ENCODE results near the gene CCSER1. TPM values are rescaled to one million over a fixed set of nuclear protein-coding genes. Genes with fewer than 3 reads are reported as not detected.

Gene CCSER1
- total and polyA plus RNA-seq, 2 experiments from 2014 or later = 5.2 to 23.4 TPM

DNA sequence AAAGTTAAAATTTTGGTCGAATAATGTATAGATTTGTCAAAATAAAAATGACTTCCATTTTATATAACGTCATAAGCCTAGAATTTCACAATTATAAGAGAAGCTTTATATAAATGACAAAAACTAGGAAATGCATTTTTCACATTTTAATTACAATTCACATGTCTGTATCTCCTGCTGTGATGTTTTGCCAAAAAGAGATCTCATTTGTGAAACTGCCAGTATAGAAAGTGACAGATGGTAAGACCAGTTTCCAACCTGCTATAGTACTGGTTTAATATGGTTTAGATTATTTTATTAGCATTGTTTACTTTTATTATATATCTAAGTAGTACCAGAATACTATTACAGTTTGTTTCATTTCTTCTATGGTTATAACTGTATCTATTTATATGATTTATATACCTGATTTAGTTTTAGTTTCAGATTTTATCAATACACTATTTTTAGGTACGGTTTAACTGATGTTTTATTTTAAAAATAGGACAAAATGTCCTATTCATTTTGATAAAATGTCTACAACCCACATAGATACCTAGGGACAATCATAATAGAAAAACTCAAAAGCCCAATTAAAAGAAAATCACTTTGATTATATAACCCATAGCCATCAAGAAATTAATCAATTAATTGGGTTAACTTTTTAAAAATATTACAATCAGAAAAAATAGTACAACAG, 5.4 kb upstream of the CCSER1 start:
- 74% methylated on average over 3 of the region's 3 CpGs for WGBS (ENCODE audit: low lambda C conversion rate, missing lambda C conversion rate)
- no peak for DNase-seq (ENCODE audit: low spot score)
- Histone ChIP-seq H3K4me3 (no peak overlapping the region), H3K4me2 (no peak overlapping the region), H4K20me1 (ENCODE audit: insufficient read depth, poor library complexity, severe bottlenecking) (no peaks in the 10 kb centered on the region), H3K36me3 (replicated peaks; ENCODE audit: insufficient read depth, low read depth) (no peaks in the 10 kb centered on the region), H3K27ac (no peak overlapping the region), H3K27me3 (no peaks in the 10 kb centered on the region), H3K9me2 (replicated peaks; ENCODE audit: insufficient read depth) (no peaks in the 10 kb centered on the region), H3K9me3 (ENCODE audit: low read depth) (no peaks in the 10 kb centered on the region), H3K4me1 (ENCODE audit: insufficient read depth) (no peaks in the 10 kb centered on the region), H3K79me2 (no peaks in the 10 kb centered on the region), H2AFZ (no peak overlapping the region)
- TF ChIP-seq EZH2phosphoT487 (IDR thresholded peaks at IDR 0.05; ENCODE audit: low read depth, severe bottlenecking, unreplicated experiment) = no peak
- TF ChIP-seq, protein P1, sequence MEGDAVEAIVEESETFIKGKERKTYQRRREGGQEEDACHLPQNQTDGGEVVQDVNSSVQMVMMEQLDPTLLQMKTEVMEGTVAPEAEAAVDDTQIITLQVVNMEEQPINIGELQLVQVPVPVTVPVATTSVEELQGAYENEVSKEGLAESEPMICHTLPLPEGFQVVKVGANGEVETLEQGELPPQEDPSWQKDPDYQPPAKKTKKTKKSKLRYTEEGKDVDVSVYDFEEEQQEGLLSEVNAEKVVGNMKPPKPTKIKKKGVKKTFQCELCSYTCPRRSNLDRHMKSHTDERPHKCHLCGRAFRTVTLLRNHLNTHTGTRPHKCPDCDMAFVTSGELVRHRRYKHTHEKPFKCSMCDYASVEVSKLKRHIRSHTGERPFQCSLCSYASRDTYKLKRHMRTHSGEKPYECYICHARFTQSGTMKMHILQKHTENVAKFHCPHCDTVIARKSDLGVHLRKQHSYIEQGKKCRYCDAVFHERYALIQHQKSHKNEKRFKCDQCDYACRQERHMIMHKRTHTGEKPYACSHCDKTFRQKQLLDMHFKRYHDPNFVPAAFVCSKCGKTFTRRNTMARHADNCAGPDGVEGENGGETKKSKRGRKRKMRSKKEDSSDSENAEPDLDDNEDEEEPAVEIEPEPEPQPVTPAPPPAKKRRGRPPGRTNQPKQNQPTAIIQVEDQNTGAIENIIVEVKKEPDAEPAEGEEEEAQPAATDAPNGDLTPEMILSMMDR (IDR thresholded peaks at IDR 0.05; ENCODE audit: poor library complexity) = no peak
- TF ChIP-seq EZH2 (IDR thresholded peaks at IDR 0.05; ENCODE audit: borderline replicate concordance) = no peak

DNA sequence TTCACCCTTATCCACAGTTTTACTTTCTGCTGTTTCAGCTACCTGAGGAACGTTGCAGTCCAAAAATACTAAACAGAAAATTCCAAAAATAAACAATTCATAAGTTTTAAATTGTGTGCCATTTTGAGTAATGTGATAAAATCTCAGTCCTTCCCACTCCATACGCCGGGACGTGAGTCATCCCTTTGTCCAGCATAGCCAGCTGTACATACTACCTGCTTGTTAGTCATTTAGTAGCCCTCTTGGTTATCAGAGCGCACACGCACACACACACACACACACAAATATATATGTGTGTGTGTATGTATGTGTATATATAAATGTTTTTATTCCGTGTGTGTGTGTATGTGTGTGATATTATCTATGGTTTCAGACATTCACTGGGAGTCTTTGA, 4.8 kb upstream of the CCSER1 start:
- no peak overlapping the region for H2AFZ ChIP-seq
- no peaks in the 10 kb centered on the region for H3K79me2 ChIP-seq
- no peaks in the 10 kb centered on the region for H3K9me3 ChIP-seq (ENCODE audit: low read depth)
- H3K27ac ChIP-seq = no peak overlapping the region
- DNase-seq (ENCODE audit: low spot score) = no peak
- H3K27me3 ChIP-seq = no peaks in the 10 kb centered on the region
- no peak overlapping the region for H3K4me3 ChIP-seq
- no peaks in the 10 kb centered on the region for H3K4me1 ChIP-seq (ENCODE audit: insufficient read depth)
- H4K20me1 ChIP-seq (ENCODE audit: insufficient read depth, poor library complexity, severe bottlenecking) = no peaks in the 10 kb centered on the region
- H3K9me2 ChIP-seq (replicated peaks; ENCODE audit: insufficient read depth) = no peaks in the 10 kb centered on the region
- 79% methylated on average over 7 of the region's 7 CpGs for WGBS (ENCODE audit: low lambda C conversion rate, missing lambda C conversion rate)
- no peak overlapping the region for H3K4me2 ChIP-seq
- H3K36me3 ChIP-seq (replicated peaks; ENCODE audit: insufficient read depth, low read depth) = no peaks in the 10 kb centered on the region
- TF ChIP-seq EZH2phosphoT487 (IDR thresholded peaks at IDR 0.05; ENCODE audit: low read depth, severe bottlenecking, unreplicated experiment) = no peak
- TF ChIP-seq EZH2 (IDR thresholded peaks at IDR 0.05; ENCODE audit: borderline replicate concordance) = no peak
- TF ChIP-seq, protein P1 (IDR thresholded peaks at IDR 0.05; ENCODE audit: poor library complexity) = no peak

DNA sequence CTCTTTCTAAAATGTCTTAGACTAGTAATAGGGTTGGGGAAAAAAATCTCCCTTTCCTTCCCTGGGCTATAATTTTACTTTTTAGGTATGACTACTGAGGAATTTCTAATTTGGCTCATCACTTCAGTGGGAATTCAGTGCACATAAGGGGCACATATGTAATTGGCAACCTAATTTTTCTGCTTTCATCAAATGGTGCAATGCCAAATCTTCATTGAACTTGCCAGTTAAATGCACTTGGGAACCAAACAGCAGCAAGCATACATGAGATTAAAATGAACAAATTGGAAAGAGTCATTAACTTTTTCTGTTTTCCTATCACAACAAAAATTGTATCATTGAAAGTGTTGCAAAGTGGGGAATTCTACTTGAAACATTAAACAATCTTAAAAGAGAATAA, 2.9 kb upstream of the CCSER1 start:
- no peak for DNase-seq (ENCODE audit: low spot score)
- Histone ChIP-seq H3K4me1 (ENCODE audit: insufficient read depth) (no peaks in the 10 kb centered on the region), H2AFZ (no peak overlapping the region), H3K9me3 (ENCODE audit: low read depth) (no peaks in the 10 kb centered on the region), H3K27me3 (no peaks in the 10 kb centered on the region), H3K79me2 (no peaks in the 10 kb centered on the region), H3K4me2 (no peak overlapping the region), H3K27ac (no peak overlapping the region), H3K9me2 (replicated peaks; ENCODE audit: insufficient read depth) (no peaks in the 10 kb centered on the region), H3K4me3 (no peak overlapping the region), H4K20me1 (ENCODE audit: insufficient read depth, poor library complexity, severe bottlenecking) (no peaks in the 10 kb centered on the region), H3K36me3 (replicated peaks; ENCODE audit: insufficient read depth, low read depth) (no peaks in the 10 kb centered on the region)
- TF ChIP-seq, protein P1 (IDR thresholded peaks at IDR 0.05; ENCODE audit: poor library complexity) = no peak
- TF ChIP-seq EZH2 (IDR thresholded peaks at IDR 0.05; ENCODE audit: borderline replicate concordance) (no peak), EZH2phosphoT487 (IDR thresholded peaks at IDR 0.05; ENCODE audit: low read depth, severe bottlenecking, unreplicated experiment) (no peak)

All from hepatocyte (in vitro differentiated cells).